WTC11 (cell line): ENCODE data around the gene SLC10A3.

Source experiments
- ARID4B ChIP-seq: sonication (generic); formaldehyde crosslinking; IDR thresholded peaks from 2 replicates; pipeline ENCODE4 v1.8.0; 2023; ENCODE audit warnings: missing genetic modification reagents, mild to moderate bottlenecking, borderline replicate concordance
- CREB1 ChIP-seq: sonication (generic); formaldehyde crosslinking; IDR thresholded peaks from 2 replicates; pipeline ENCODE4 v1.8.0; 2023; ENCODE audit warnings: mild to moderate bottlenecking, missing genetic modification reagents
- E2F5 ChIP-seq: sonication (generic); formaldehyde crosslinking; IDR thresholded peaks from 2 replicates; pipeline ENCODE4 v1.8.1; 2022; ENCODE audit warnings: mild to moderate bottlenecking, moderate library complexity, missing genetic modification reagents
- FOXJ3 ChIP-seq: sonication (generic); formaldehyde crosslinking; IDR thresholded peaks from 2 replicates; pipeline ENCODE4 v1.9.0; 2021; ENCODE audit warnings: missing genetic modification reagents, mild to moderate bottlenecking, borderline replicate concordance
- NR2C2 ChIP-seq: sonication (generic); formaldehyde crosslinking; IDR thresholded peaks from 2 replicates; pipeline ENCODE4 v1.8.0; 2022; ENCODE audit warnings: mild to moderate bottlenecking, missing genetic modification reagents
- SP1 ChIP-seq: sonication (generic); formaldehyde crosslinking; conservative IDR thresholded peaks from 2 replicates; pipeline ENCODE4 v1.8.1; 2022; ENCODE audit warnings: missing genetic modification reagents
- TCF7 ChIP-seq: sonication (generic); formaldehyde crosslinking; IDR thresholded peaks from 2 replicates; pipeline ENCODE4 v1.8.0; 2022; ENCODE audit warnings: mild to moderate bottlenecking, low read depth, missing genetic modification reagents, moderate library complexity
- ZBTB43 ChIP-seq: sonication (generic); formaldehyde crosslinking; IDR thresholded peaks from 2 replicates; pipeline ENCODE4 v1.8.1; 2023; ENCODE audit warnings: mild to moderate bottlenecking, missing genetic modification reagents
- TF ChIP-seq, protein P1 (sequence below): fragments of 200-600 bp; IDR thresholded peaks from 2 replicates; pipeline ENCODE4 v1.8.0; 2022; ENCODE audit warnings: antibody characterized with exemption
- TF ChIP-seq, protein P2 (sequence below): sonication (generic); formaldehyde crosslinking; IDR thresholded peaks from 2 replicates; pipeline ENCODE4 v1.8.0; 2023; ENCODE audit warnings: missing genetic modification reagents
- TF ChIP-seq, protein P3 (sequence below): sonication (generic); formaldehyde crosslinking; IDR thresholded peaks from 2 replicates; pipeline ENCODE4 v1.8.0; 2022; ENCODE audit warnings: mild to moderate bottlenecking, missing genetic modification reagents

DNA sequence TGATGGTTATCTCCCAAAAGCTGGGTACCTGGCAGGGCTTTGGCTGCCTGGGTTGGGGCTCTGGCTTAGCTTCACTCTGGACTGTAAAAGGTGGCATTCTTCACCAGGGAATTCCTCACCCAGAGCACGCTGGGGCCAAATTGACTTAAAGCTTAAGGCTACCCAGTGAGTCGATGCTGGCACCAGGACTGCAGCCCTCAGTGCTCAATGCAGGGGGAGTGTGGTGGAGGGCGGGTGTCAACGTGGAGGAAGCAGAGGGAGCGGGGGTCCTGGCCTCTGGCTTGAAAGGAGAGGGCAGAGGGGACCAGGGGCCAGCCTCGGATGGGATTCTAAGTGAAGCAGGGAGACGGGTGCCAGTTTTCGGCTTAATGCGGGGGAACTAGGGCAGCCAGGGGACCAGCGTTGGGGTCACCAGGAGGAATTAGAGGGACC is 46.9 kb downstream of the SLC10A3 start:
- TF ChIP-seq NR2C2 (CRISPR knock-in tag) (no peak), E2F5 (no peak), FOXJ3 (CRISPR knock-in tag) (no peak), ZBTB43 (CRISPR knock-in tag) (no peak), ARID4B (CRISPR knock-in tag) (no peak), SP1 (CRISPR knock-in tag) (no peak), CREB1 (no peak), TCF7 (CRISPR knock-in tag) (no peak)
- TF ChIP-seq, protein P1, sequence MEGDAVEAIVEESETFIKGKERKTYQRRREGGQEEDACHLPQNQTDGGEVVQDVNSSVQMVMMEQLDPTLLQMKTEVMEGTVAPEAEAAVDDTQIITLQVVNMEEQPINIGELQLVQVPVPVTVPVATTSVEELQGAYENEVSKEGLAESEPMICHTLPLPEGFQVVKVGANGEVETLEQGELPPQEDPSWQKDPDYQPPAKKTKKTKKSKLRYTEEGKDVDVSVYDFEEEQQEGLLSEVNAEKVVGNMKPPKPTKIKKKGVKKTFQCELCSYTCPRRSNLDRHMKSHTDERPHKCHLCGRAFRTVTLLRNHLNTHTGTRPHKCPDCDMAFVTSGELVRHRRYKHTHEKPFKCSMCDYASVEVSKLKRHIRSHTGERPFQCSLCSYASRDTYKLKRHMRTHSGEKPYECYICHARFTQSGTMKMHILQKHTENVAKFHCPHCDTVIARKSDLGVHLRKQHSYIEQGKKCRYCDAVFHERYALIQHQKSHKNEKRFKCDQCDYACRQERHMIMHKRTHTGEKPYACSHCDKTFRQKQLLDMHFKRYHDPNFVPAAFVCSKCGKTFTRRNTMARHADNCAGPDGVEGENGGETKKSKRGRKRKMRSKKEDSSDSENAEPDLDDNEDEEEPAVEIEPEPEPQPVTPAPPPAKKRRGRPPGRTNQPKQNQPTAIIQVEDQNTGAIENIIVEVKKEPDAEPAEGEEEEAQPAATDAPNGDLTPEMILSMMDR = no peak
- TF ChIP-seq, protein P2, sequence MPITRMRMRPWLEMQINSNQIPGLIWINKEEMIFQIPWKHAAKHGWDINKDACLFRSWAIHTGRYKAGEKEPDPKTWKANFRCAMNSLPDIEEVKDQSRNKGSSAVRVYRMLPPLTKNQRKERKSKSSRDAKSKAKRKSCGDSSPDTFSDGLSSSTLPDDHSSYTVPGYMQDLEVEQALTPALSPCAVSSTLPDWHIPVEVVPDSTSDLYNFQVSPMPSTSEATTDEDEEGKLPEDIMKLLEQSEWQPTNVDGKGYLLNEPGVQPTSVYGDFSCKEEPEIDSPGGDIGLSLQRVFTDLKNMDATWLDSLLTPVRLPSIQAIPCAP (CRISPR knock-in tag) = no peak
- TF ChIP-seq, protein P3, sequence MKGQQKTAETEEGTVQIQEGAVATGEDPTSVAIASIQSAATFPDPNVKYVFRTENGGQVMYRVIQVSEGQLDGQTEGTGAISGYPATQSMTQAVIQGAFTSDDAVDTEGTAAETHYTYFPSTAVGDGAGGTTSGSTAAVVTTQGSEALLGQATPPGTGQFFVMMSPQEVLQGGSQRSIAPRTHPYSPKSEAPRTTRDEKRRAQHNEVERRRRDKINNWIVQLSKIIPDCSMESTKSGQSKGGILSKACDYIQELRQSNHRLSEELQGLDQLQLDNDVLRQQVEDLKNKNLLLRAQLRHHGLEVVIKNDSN (CRISPR knock-in tag) = no peak
